DND-41 (cell line): Measurements from ENCODE around the gene QRICH1.

Experiments
- CTCF ChIP-seq: IDR thresholded peaks from 2 replicates; pipeline ENCODE4 v1.5.1; 2012; ENCODE audit warnings: borderline replicate concordance, low read length, moderate library complexity, mild to moderate bottlenecking; ENCODE audit not compliant: poor library complexity, severe bottlenecking; ENCODE audit errors: extremely low read depth
- EZH2 ChIP-seq: IDR thresholded peaks from 3 replicates; pipeline ENCODE4 v1.6.1; 2012; ENCODE audit warnings: borderline replicate concordance, low read depth, mild to moderate bottlenecking, moderate library complexity, low read length, inconsistent platforms; ENCODE audit not compliant: severe bottlenecking

- TF ChIP-seq CTCF (no peak), EZH2 (no peak)
These were observed 68.7 kb downstream of the QRICH1 start for GRCh38 chr3:49025005-49025792.
